GM19025 (cell line): ENCODE results near the gene ERFL.
"Not testable (repeated sequence)": the region's sequence is repeated elsewhere in the genome, so short reads cannot be mapped to it uniquely, and the experiment has no call there.

Experiments
- ATAC-seq: cut with Tn5 transposase; IDR thresholded peaks from one replicate; pipeline ENCODE4 v1.9.1; 2021; ENCODE audit warnings: mild to moderate bottlenecking, low read depth, moderate library complexity; ENCODE audit not compliant: unreplicated experiment

ERFL gene

GRCh38 chr19:41915021-41915775 is 13.1 kb downstream of the ERFL start:
- no peak for ATAC-seq

- not testable (repeated sequence) for ATAC-seq
Observed at GRCh38 chr19:41914424-41914834, 13.8 kb downstream of the ERFL start.

- no peak for ATAC-seq
Observed at GRCh38 chr19:41913538-41914423, 14.5 kb downstream of the ERFL start.

GRCh38 chr19:41912899-41913537 is 15.2 kb downstream of the ERFL start:
- ATAC-seq, result no peak

- no peak for ATAC-seq
Observed at GRCh38 chr19:41911889-41912731, 16.1 kb downstream of the ERFL start.

- no peak for ATAC-seq
Observed at GRCh38 chr19:41910992-41911888, 17.0 kb downstream of the ERFL start.

- ATAC-seq, result no peak
Observed at GRCh38 chr19:41910240-41910991, 17.8 kb downstream of the ERFL start.

GRCh38 chr19:41909706-41910105 is 18.5 kb downstream of the ERFL start:
- no peak for ATAC-seq

GRCh38 chr19:41908724-41909464 is 19.4 kb downstream of the ERFL start:
- ATAC-seq, result no peak

GRCh38 chr19:41907994-41908615 is 20.1 kb downstream of the ERFL start:
- ATAC-seq, result no peak

- ATAC-seq, result no peak
Observed at GRCh38 chr19:41906916-41907680, 21.2 kb downstream of the ERFL start.

GRCh38 chr19:41906271-41906670 is 22.0 kb downstream of the ERFL start:
- no peak for ATAC-seq

- ATAC-seq, result no peak
Observed at GRCh38 chr19:41905273-41906002, 22.8 kb downstream of the ERFL start.

GRCh38 chr19:41904118-41904870 is 24.0 kb downstream of the ERFL start:
- no peak for ATAC-seq

GRCh38 chr19:41903193-41903953 is 24.9 kb downstream of the ERFL start:
- no peak for ATAC-seq
